Transverse colon (tissue), 3 donors: Measurements from ENCODE around the gene HDAC4.

ENCODE experiments used
- CTCF ChIP-seq, 5 experiments: fragments of 200-600 bp in 3 of 5; fragments of 450-650 bp in 2 of 5; sonication (generic) in 3 of 5; IDR thresholded peaks; 1 replicate in 2 of 5; 2 replicates in 3 of 5; pipeline ENCODE4 v1.5.1; 2016 to 2017; ENCODE audit warnings: antibody characterized with exemption in 5 of 5, inconsistent platforms in 3 of 5, mild to moderate bottlenecking in 2 of 5, moderate library complexity in 1 of 5
- EP300 ChIP-seq: sonication (generic); formaldehyde crosslinking; IDR thresholded peaks from one replicate; pipeline ENCODE4 v1.6.1; 2017; ENCODE audit warnings: antibody characterized with exemption, low read depth

GRCh38 chr2:239184968-239185903, 215.6 kb downstream of the HDAC4 start:
- TF ChIP-seq CTCF (IDR thresholded peaks at IDR 0.05), result no peak
- TF ChIP-seq EP300, result no peak
